HPDE6-E6E7 (cell line): ENCODE measurements around the gene OASL.
"Not testable (repeated sequence)": the region's sequence is repeated elsewhere in the genome, so short reads cannot be mapped to it uniquely, and the experiment has no call there.

Source experiments
- DNase-seq: peaks from one replicate; pipeline ENCODE4 v3.0.0; 2011; ENCODE audit warnings: missing footprints; ENCODE audit errors: extremely low spot score

Gene OASL, protein sequence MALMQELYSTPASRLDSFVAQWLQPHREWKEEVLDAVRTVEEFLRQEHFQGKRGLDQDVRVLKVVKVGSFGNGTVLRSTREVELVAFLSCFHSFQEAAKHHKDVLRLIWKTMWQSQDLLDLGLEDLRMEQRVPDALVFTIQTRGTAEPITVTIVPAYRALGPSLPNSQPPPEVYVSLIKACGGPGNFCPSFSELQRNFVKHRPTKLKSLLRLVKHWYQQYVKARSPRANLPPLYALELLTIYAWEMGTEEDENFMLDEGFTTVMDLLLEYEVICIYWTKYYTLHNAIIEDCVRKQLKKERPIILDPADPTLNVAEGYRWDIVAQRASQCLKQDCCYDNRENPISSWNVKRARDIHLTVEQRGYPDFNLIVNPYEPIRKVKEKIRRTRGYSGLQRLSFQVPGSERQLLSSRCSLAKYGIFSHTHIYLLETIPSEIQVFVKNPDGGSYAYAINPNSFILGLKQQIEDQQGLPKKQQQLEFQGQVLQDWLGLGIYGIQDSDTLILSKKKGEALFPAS

DNA sequence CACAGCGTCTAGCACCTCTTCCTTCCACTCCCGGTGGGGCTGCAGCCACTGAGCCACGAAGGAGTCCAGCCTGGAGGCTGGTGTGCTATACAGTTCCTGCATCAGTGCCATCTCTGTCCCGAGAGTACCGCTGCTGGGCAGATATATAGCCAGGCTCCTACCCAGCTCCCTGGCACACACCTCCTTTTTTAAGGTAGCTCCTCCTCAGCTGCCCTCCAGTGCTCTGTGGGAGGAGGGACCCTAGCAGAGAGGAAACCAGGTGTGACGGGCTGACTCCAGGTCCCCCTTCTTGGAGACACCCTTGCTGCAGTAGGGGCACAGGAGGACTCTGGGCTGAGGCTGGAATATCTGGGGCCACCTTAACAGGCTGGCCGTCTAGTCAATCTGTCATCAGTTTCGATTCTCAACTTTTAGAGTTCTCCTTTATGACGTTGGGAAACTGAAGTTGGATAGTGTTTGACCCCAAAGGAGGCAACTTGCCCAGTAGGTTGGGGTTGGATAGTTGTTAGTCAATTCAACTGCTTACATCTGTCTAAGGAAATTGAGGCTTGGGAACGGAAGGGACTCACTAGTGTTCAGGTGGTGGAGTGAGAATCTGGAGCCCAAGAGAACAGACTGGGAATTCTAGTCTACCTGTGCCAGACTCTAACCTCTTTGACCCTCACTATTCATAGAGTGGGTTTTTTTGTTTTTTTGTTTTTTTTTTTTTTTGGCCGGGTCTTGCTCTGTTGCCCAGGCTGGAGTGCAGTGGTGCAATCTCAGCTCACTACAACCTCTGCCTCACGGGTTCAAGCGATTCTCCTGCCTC is at the start of gene OASL:
OASL (minus strand) TSS at position 386 of the 808 bp plus-strand sequence; CDS start at position 111, 275 bp downstream.
- peak; percentile 70 for DNase-seq

DNA sequence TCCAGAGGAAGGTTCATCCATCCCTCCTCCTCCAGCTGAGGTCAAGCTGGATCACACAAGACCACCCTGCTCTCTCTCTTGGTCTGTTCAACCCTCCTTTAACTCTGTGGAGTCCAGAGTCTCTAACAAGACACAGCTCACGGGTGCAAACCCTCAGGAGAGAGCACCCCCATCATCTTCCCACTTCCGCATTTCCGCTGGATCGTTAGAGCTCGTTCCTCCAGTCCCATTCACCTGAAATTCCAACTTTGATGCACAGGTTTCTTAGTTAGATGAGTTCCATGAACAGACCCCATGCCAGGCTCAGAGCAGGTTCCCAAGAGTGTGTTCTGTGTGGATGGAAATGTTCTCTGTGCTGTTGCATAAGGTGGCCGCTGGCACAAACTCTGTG is 49.1 kb upstream of the OASL start:
- no peak for DNase-seq

GRCh38 chr12:121087467-121088194 is 48.6 kb upstream of the OASL start:
- DNase-seq: peak; percentile 21

GRCh38 chr12:121086781-121087295 is 47.8 kb upstream of the OASL start:
- DNase-seq: no peak

- DNase-seq: no peak
Observed at GRCh38 chr12:121085506-121086353, 46.7 kb upstream of the OASL start.

DNA sequence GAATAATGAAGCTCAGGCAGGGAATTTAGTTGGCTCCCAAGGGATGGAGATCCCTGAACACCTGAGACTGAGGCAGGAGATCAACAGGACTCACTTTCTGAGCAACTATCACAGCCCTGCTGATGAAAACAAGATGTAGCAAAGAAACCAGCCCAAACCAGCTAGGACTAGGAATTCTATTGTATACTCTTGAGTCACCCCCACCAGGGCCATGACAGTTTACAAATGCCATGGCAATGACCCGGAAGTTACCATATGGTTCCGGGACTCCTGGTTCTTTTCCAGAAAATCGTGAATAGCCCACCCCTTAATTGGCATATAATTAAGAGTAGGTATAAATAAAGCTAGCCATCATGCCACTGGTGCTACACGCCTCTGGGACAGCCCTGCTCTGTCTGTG is 46.0 kb upstream of the OASL start:
- DNase-seq: no peak

DNA sequence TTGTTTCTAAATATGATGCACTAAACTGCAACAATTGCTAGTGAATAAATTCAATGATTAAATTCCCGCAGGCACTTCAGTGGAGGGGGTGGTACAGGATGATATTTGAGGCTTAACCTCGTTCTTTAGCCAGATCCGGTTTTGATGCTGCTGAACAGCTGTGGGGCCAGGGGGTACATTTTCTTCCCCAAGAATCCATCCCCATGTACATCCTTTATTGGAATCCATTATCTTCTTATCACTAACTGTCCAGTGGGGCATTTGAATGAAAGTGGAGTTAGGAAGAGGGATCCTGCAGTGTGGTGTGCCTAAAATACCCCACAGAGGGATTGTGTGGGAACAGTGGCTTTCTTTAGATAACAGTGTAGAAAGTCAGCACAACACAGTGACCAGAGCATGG is 45.2 kb upstream of the OASL start:
- no peak for DNase-seq

DNA sequence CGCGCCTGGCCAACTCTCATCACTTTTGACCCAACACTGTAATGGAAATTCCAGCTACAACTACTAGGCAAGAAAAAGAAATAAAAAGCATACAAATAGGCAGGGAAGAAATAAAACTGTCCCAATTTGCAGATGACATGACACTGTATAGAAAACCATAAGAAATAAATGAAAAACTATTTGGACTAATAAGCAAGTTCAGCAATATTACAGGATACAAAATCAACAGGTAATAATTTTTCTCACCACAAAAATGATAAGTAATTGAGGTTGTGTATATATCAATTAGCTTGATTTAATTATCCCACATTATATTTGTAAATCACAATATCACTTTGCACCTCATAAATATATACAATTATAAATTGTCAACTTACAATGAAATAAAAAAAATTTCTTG is 41.9 kb upstream of the OASL start:
- DNase-seq: no peak

GRCh38 chr12:121079736-121080272 is 40.8 kb upstream of the OASL start:
- DNase-seq: no peak

DNA sequence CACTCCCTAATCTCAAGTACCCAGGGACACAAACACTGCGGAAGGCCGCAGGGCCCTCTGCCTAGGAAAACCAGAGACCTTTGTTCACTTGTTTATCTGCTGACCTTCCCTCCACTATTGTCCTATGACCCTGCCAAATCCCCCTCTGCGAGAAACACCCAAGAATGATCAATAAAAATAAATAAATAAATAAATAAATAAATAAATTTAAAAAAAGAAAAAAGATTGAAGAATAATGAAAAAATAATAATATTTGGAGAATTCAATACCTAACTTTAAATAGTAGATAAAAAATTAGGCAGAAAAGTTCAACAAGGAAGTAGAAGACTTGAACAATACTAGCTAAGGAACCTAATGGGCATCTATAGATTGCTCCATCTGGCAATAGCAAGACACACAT is 38.4 kb upstream of the OASL start:
- DNase-seq: not testable (repeated sequence)

DNA sequence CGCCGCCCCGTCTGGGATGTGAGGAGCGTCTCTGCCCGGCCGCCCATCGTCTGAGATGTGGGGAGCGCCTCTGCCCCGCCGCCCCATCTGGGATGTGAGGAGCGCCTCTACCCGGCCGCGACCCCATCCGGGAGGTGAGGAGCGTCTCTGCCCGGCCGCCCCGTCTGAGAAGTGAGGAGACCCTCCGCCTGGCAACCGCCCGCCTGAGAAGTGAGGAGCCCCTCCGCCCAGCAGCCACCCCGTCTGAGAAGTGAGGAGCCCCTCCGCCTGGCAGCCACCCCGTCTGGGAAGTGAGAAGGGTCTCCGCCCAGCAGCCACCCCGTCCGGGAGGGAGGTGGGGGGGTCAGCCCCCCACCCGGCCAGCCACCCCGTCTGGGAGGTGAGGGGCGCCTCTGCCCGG is 36.9 kb upstream of the OASL start:
- not testable (repeated sequence) for DNase-seq

GRCh38 chr12:121072147-121072546 is 33.1 kb upstream of the OASL start:
- no peak for DNase-seq

GRCh38 chr12:121069206-121069605 is 30.2 kb upstream of the OASL start:
- DNase-seq: no peak

GRCh38 chr12:121065345-121065744 is 26.3 kb upstream of the OASL start:
- DNase-seq: no peak

DNA sequence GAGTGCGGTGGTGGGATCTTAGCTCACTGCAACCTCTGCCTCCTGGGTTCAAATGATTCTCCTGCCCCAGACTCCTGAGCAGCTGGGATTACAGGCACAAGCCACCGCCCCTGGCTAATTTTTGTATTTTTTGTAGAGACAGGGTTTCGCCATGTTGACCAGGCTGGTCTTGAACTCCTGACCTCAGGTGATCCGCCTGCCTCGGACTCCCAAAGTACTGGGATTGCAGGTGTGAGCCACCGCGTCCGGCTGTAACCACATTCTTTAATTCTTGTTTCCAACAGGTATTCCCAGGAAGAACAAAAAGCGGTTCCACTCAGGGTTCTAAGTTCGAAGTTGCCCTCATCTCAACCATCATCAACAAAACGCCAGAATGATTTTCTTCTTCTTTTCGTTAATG is 25.5 kb upstream of the OASL start:
- not testable (repeated sequence) for DNase-seq

DNA sequence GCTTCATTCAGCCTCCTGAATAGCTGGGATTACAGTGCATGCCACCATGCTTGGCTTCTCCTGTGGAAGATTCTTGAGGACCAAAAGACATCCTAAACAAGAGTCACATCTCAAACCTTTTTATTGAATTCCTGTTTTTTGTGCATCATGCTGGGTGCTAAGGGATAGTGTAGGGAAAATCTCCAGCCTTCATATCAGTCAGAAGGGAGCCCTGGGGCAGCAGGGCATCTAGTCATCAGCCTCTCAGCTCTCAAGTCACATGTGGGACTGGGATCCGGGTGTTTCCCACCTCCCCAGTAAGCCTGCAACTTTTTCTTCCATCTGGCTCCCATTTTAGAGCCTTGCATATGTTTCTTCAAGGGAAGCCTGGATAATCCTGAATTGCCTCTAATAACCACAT is 25.1 kb upstream of the OASL start:
- DNase-seq: no peak

DNA sequence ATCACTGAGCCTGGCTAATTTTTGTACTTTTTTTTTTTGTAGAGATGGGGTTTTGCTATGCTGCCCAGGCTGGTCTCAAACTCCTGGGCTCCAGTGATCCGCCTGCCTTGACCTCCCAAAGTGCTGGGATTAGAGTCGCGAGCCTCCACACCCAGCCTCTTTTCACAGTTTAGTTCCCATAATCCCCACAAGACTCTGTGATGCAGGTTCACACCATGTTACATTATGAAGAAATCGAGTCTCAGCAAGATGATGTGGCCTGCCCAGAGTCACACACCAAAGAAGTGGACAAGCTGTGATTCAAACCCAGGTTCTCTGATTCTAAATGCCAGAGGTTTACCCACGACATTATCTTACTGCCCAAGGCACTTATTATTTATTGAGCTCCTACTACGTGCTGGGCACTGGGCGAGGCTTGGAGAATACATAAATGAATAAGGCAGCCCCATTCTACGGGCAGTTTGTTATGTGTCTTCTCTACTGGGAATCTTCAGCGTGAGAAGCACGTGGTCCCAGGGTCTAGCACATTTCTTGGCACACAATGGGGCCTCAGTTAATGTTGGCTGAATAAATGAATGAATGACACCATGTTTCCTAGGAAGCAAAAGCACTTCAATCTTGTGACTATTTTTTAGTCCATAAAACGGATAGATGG is 23.5 kb upstream of the OASL start:
- no peak for DNase-seq

DNA sequence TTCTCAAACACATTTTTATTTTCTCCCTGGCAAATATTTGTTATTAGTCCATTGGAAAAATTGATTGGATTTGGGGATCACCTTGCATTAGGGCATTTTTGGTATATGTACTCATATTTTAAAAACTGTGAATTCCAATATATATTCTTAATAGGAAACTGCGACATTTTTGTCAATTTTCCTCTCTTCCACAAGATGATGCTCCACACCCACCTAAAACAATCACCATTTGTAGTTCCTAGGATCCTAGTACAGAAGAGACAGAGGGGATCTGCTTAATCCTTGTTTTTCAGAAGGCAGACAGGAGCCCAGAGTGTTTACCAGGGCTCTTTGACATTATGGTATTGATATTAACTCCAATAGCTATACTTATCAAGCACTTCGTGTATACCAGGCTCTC is 22.8 kb upstream of the OASL start:
- no peak for DNase-seq

- peak; percentile 67 for DNase-seq
Observed at GRCh38 chr12:121060149-121061001, 21.3 kb upstream of the OASL start.
